Measurements from ENCODE around the gene TNFSF11. TPM values are rescaled to one million over a fixed set of nuclear protein-coding genes. Genes with fewer than 3 reads are reported as not detected.

The TNFSF11 gene
- total and polyA plus RNA-seq, 8 donors: 0.13 to 0.55 TPM; not detected in 6

DNA sequence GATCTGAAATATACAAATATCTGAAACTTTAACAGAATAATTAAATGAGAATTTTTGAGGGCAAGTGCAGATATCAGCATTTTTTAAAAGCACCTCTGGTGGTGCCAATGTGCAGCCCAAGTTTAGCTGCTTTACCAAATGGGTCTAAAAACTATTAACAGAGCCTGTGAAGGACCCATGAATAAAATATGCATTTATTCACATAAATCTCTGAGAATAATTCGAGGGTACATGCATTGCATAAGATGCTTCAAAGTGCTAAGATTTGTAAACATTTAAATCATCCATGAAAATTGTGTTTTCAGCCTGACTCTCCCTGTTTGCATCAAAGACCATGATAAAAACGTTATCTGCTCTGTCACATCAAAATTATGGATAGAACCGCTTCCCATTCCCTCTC, 47.1 kb upstream of the TNFSF11 start:
- H3K4me3 ChIP-seq: no peak overlapping the region
- no peaks in the 10 kb centered on the region for H3K36me3 ChIP-seq
- no peak for DNase-seq
- TF ChIP-seq POLR2A (IDR thresholded peaks at IDR 0.05): no peak
- no peak for TF ChIP-seq EP300 (IDR thresholded peaks at IDR 0.05)
- TF ChIP-seq, protein P1, sequence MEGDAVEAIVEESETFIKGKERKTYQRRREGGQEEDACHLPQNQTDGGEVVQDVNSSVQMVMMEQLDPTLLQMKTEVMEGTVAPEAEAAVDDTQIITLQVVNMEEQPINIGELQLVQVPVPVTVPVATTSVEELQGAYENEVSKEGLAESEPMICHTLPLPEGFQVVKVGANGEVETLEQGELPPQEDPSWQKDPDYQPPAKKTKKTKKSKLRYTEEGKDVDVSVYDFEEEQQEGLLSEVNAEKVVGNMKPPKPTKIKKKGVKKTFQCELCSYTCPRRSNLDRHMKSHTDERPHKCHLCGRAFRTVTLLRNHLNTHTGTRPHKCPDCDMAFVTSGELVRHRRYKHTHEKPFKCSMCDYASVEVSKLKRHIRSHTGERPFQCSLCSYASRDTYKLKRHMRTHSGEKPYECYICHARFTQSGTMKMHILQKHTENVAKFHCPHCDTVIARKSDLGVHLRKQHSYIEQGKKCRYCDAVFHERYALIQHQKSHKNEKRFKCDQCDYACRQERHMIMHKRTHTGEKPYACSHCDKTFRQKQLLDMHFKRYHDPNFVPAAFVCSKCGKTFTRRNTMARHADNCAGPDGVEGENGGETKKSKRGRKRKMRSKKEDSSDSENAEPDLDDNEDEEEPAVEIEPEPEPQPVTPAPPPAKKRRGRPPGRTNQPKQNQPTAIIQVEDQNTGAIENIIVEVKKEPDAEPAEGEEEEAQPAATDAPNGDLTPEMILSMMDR (IDR thresholded peaks at IDR 0.05): no peak
- TF ChIP-seq POLR2AphosphoS5 (IDR thresholded peaks at IDR 0.05): no peak
- H3K27me3 ChIP-seq: no peaks in the 10 kb centered on the region
- no peaks in the 10 kb centered on the region for H3K9me3 ChIP-seq
- H3K27ac ChIP-seq: no peak overlapping the region
- 56 to 75% (median 65%) methylated on average over 3 of the region's 3 CpGs for WGBS, 5 donors
- intact Hi-C loops (cut with DNase I; ENCODE audit: low total_unique reads): no loop called here
- no peaks in the 10 kb centered on the region for H3K4me1 ChIP-seq

DNA sequence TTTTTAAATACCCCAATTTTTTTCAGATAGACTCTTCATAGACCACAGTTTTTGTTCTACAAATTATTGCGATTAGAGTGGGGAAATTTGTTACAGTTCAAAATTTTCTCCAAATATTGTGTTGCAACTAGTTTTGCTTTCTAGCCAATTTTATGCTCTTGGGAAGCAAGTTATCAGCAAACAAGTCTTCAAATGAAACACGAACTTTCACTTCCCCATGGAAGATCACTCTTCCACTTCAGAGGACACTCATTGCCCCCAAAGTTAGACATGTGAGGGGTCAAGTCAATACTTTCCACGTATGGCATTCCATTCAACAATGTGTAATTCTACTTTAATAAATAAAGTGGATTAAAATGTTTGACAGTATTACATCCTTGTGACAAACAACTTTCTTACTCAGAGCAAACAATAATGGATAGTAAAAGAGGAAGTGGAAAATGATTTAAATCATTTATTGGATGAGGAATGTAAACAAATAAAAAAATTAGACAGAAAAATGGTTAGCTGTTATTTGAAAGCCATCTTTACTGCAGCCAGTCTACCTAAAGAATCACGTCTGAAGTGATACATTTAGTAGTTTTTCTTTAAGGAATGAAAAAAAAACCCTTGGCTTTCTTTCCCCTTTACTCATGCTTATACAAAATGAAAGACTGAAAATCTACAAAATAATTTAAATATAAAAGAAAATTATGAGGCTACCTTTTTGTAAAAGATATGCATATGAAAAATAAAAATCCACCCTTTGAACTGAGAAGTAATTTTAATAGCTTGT, 41.2 kb upstream of the TNFSF11 start:
- Histone ChIP-seq H3K27ac (no peak overlapping the region), H3K4me1 (no peaks in the 10 kb centered on the region), H3K36me3 (no peaks in the 10 kb centered on the region), H3K4me3 (no peak overlapping the region), H3K9me3 (no peaks in the 10 kb centered on the region), H3K27me3 (no peaks in the 10 kb centered on the region)
- peak in 1 of 2 donors; percentile 33 for DNase-seq
- 55 to 64% (median 58%) methylated on average over 4 of the region's 4 CpGs for WGBS, 5 donors
- TF ChIP-seq, protein P1 (IDR thresholded peaks at IDR 0.05): no peak
- TF ChIP-seq POLR2A (IDR thresholded peaks at IDR 0.05) (no peak), EP300 (IDR thresholded peaks at IDR 0.05) (no peak), POLR2AphosphoS5 (IDR thresholded peaks at IDR 0.05) (no peak)
- intact Hi-C loops (cut with DNase I; ENCODE audit: low total_unique reads): no loop called here

DNA sequence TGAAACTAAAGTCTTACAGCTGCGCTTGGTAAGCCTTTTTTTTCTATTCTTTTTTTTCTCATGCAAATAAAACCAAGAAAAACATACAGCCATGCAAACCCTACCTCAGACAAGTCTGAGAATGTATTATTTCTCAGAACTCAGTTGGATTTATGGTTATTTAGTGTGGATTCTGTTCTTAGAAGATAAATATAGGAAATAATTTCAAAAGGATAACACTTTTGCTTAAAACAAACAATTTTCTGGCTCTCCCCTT, 40.7 kb upstream of the TNFSF11 start:
- WGBS, 5 donors: 88 to 96% (median 92%) methylated on average over 1 of the region's 1 CpG
- no peak for TF ChIP-seq EP300 (IDR thresholded peaks at IDR 0.05)
- TF ChIP-seq POLR2AphosphoS5 (IDR thresholded peaks at IDR 0.05): no peak
- no peak for TF ChIP-seq POLR2A (IDR thresholded peaks at IDR 0.05)
- TF ChIP-seq, protein P1 (IDR thresholded peaks at IDR 0.05): no peak
- no peak for DNase-seq

DNA sequence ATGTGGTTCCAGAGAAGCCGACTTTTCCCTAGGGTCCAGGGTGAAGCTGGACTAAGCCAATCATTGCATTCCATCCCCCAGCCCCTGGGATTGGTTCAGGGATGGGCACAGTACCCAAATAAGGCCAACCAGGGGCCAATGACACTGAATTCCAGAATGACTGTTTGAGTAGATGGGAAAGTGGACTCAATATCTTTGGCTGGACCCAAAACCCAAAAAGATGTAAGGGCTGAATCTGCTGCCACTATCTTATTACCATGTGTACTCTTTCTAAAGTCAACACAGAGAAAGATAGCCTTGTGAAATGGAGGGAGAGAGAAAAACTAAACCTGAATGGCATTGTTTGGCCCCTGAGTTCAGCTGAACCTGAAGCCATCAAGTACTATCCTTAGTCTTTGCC, 39.2 kb upstream of the TNFSF11 start:
- intact Hi-C loops (cut with DNase I; ENCODE audit: low total_unique reads): no loop called here
- WGBS, 5 donors: 86 to 95% (median 91%) methylated on average over 1 of the region's 1 CpG

More for the DNA sequence above, 40.7 kb upstream of the TNFSF11 start:
- Histone ChIP-seq H3K27ac (no peak overlapping the region), H3K36me3 (no peaks in the 10 kb centered on the region), H3K27me3 (no peaks in the 10 kb centered on the region), H3K4me3 (no peak overlapping the region), H3K9me3 (no peaks in the 10 kb centered on the region), H3K4me1 (no peaks in the 10 kb centered on the region)
- intact Hi-C loops (cut with DNase I; ENCODE audit: low total_unique reads): no loop called here

More for the DNA sequence above, 39.2 kb upstream of the TNFSF11 start:
- no peaks in the 10 kb centered on the region for H3K4me1 ChIP-seq
- no peaks in the 10 kb centered on the region for H3K9me3 ChIP-seq
- DNase-seq: no peak
- H3K27me3 ChIP-seq: no peaks in the 10 kb centered on the region
- H3K27ac ChIP-seq: no peak overlapping the region
- H3K4me3 ChIP-seq: no peak overlapping the region
- TF ChIP-seq POLR2A (IDR thresholded peaks at IDR 0.05) (no peak), POLR2AphosphoS5 (IDR thresholded peaks at IDR 0.05) (no peak), EP300 (IDR thresholded peaks at IDR 0.05) (no peak)
- TF ChIP-seq, protein P1 (IDR thresholded peaks at IDR 0.05): no peak
- H3K36me3 ChIP-seq: no peaks in the 10 kb centered on the region
